Parathyroid adenoma (tissue), 2 donors: ENCODE measurements around the gene SCYGR7.

Source experiments
- H2AFZ ChIP-seq: fragments of 300-600 bp; sonication (generic); one replicate; pipeline ENCODE4 v1.7.0; 2017; ENCODE audit warnings: antibody characterized with exemption, mild to moderate bottlenecking
- H3K27ac ChIP-seq: fragments of 300-600 bp; sonication (generic); one replicate; pipeline ENCODE4 v1.7.0; 2017
- H3K27me3 ChIP-seq: fragments of 300-600 bp; sonication (generic); one replicate; pipeline ENCODE4 v1.7.0; 2017; ENCODE audit warnings: low read length; ENCODE audit not compliant: control insufficient read depth, insufficient read depth
- H3K36me3 ChIP-seq: fragments of 300-600 bp; sonication (generic); one replicate; pipeline ENCODE4 v1.7.0; 2017; ENCODE audit warnings: low read length; ENCODE audit not compliant: control insufficient read depth, insufficient read depth
- H3K4me1 ChIP-seq: fragments of 300-600 bp; sonication (generic); one replicate; pipeline ENCODE4 v1.7.0; 2017; ENCODE audit warnings: control low read depth
- H3K4me2 ChIP-seq: fragments of 300-600 bp; sonication (generic); one replicate; pipeline ENCODE4 v1.7.0; 2017; ENCODE audit warnings: low read length
- H3K4me3 ChIP-seq: fragments of 300-600 bp; sonication (generic); one replicate; pipeline ENCODE4 v1.7.0; 2017; ENCODE audit warnings: low read depth, low read length
- H3K79me2 ChIP-seq: fragments of 300-600 bp; sonication (generic); one replicate; pipeline ENCODE4 v1.7.0; 2017; ENCODE audit warnings: control low read depth
- H3K9ac ChIP-seq: fragments of 300-600 bp; sonication (generic); one replicate; pipeline ENCODE4 v1.7.0; 2017; ENCODE audit warnings: mild to moderate bottlenecking
- H3K9me3 ChIP-seq: fragments of 300-600 bp; sonication (generic); one replicate; pipeline ENCODE4 v1.7.0; 2017; ENCODE audit warnings: low read length; ENCODE audit not compliant: control insufficient read depth
- TF ChIP-seq, protein P1 (sequence below): fragments of 300-600 bp; sonication (generic); IDR thresholded peaks from one replicate; pipeline ENCODE4 v1.7.0; 2017; ENCODE audit warnings: antibody characterized with exemption, mild to moderate bottlenecking
- donor health status: primary hyperparathyroidism.

The SCYGR7 gene

DNA sequence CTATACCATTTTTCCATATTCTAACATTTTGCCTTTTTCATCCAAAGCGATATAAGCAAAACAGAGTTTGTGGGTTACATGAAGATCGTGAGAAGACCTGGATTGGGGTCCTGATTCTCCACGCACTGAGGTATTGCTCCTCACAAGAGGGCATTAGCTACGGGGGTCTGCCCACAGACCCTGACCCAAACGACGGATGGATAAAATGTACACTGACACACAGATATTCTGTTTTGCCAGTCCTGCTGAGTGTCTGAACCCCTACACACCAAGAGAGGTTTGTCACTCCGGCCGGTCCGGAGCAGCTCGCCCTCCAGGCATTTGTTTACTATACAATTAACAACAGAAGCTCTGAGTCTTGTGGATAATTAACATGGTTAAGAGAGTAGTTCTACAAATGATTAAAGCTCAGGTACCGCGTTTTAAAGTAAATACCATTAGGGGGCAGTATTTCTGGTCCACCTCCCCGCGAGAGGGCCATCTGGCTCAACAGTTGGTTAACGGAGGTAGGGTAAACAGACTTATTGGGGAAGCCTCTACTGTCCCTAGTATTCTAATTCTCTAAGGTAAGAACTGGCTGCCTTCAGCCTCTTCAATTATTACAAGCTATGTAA lies 46.0 kb downstream of the SCYGR7 start:
- Histone ChIP-seq H3K9ac (no peak overlapping the region), H3K9me3 (no peaks in the 10 kb centered on the region), H2AFZ (no peak overlapping the region), H3K4me2 (no peak overlapping the region), H3K79me2 (no peaks in the 10 kb centered on the region), H3K4me1 (no peaks in the 10 kb centered on the region), H3K27ac (no peak overlapping the region), H3K27me3 (no peaks in the 10 kb centered on the region), H3K36me3 (no peaks in the 10 kb centered on the region), H3K4me3 (no peak overlapping the region)
- TF ChIP-seq, protein P1, sequence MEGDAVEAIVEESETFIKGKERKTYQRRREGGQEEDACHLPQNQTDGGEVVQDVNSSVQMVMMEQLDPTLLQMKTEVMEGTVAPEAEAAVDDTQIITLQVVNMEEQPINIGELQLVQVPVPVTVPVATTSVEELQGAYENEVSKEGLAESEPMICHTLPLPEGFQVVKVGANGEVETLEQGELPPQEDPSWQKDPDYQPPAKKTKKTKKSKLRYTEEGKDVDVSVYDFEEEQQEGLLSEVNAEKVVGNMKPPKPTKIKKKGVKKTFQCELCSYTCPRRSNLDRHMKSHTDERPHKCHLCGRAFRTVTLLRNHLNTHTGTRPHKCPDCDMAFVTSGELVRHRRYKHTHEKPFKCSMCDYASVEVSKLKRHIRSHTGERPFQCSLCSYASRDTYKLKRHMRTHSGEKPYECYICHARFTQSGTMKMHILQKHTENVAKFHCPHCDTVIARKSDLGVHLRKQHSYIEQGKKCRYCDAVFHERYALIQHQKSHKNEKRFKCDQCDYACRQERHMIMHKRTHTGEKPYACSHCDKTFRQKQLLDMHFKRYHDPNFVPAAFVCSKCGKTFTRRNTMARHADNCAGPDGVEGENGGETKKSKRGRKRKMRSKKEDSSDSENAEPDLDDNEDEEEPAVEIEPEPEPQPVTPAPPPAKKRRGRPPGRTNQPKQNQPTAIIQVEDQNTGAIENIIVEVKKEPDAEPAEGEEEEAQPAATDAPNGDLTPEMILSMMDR, result no peak

- Histone ChIP-seq H3K79me2 (no peaks in the 10 kb centered on the region), H3K27me3 (no peaks in the 10 kb centered on the region), H3K9me3 (no peaks in the 10 kb centered on the region), H3K27ac (no peak overlapping the region), H2AFZ (no peak overlapping the region), H3K4me2 (no peak overlapping the region), H3K4me1 (no peaks in the 10 kb centered on the region), H3K9ac (no peak overlapping the region), H3K36me3 (no peaks in the 10 kb centered on the region), H3K4me3 (no peak overlapping the region)
- TF ChIP-seq, protein P1, result no peak
Measured at GRCh38 chr2:227774895-227775842, 47.0 kb downstream of the SCYGR7 start.
